NT2/D1 (cell line): Measurements from ENCODE around the gene WSB1.

ENCODE experiments used
- DNase-seq: peaks from one replicate; pipeline ENCODE4 v3.0.0-alpha.2; 2011; ENCODE audit warnings: low read depth, low spot score
- H3K27me3 ChIP-seq: 2 replicates; pipeline ENCODE4 v1.6.0; 2011; ENCODE audit warnings: mild to moderate bottlenecking; ENCODE audit not compliant: insufficient read length, insufficient read depth
- H3K36me3 ChIP-seq: 2 replicates; pipeline ENCODE4 v1.6.1; 2011; ENCODE audit warnings: mild to moderate bottlenecking, low read length, mixed read lengths; ENCODE audit not compliant: insufficient read depth, insufficient read length
- H3K4me1 ChIP-seq: 2 replicates; pipeline ENCODE4 v1.5.1; 2011; ENCODE audit not compliant: insufficient read depth, insufficient read length
- H3K4me3 ChIP-seq: 2 replicates; pipeline ENCODE4 v1.5.1; 2011; ENCODE audit warnings: low read depth; ENCODE audit not compliant: insufficient read length
- H3K9ac ChIP-seq: 2 replicates; pipeline ENCODE4 v1.6.0; 2011; ENCODE audit warnings: low read depth; ENCODE audit not compliant: insufficient read length
- H3K9me3 ChIP-seq: 2 replicates; pipeline ENCODE4 v1.5.1; 2011; ENCODE audit warnings: mild to moderate bottlenecking, low read length; ENCODE audit not compliant: insufficient read depth
- SUZ12 ChIP-seq: IDR thresholded peaks from 2 replicates; pipeline ENCODE4 v1.6.1; 2011; ENCODE audit not compliant: insufficient read length, insufficient read depth; ENCODE audit errors: extremely low read depth
- YY1 ChIP-seq: IDR thresholded peaks from 2 replicates; pipeline ENCODE4 v1.6.1; 2011; ENCODE audit not compliant: insufficient read length, insufficient read depth
- ZNF274 ChIP-seq: IDR thresholded peaks from 2 replicates; pipeline ENCODE4 v1.6.1; 2011; ENCODE audit warnings: mild to moderate bottlenecking, low read depth, low read length

Gene WSB1

GRCh38 chr17:27355419-27355818 is 61.5 kb downstream of the WSB1 start:
- Histone ChIP-seq H3K27me3 (no peaks in the 10 kb centered on the region), H3K9me3 (peaks cover 6% of the 10 kb centered on the region), H3K9ac (no peak overlapping the region), H3K36me3 (peaks cover 6% of the 10 kb centered on the region), H3K4me1 (peaks cover 7% of the 10 kb centered on the region), H3K4me3 (no peak overlapping the region)
- TF ChIP-seq SUZ12 (no peak), YY1 (no peak), ZNF274 (no peak)
- DNase-seq, result no peak

GRCh38 chr17:27356091-27356705 is 62.3 kb downstream of the WSB1 start:
- Histone ChIP-seq H3K36me3 (peaks cover 6% of the 10 kb centered on the region), H3K4me1 (peaks cover 7% of the 10 kb centered on the region), H3K9ac (no peak overlapping the region), H3K9me3 (peaks cover 6% of the 10 kb centered on the region), H3K27me3 (no peaks in the 10 kb centered on the region), H3K4me3 (no peak overlapping the region)
- no peak for DNase-seq
- TF ChIP-seq ZNF274, result no peak
- no peak for TF ChIP-seq YY1
- no peak for TF ChIP-seq SUZ12

- TF ChIP-seq ZNF274 (no peak), YY1 (no peak), SUZ12 (no peak)
- Histone ChIP-seq H3K4me1 (peaks cover 5% of the 10 kb centered on the region), H3K9ac (no peak overlapping the region), H3K4me3 (no peak overlapping the region), H3K9me3 (peaks cover 5% of the 10 kb centered on the region; the same call in 1 of the 2 replicates), H3K36me3 (peaks cover 6% of the 10 kb centered on the region), H3K27me3 (no peaks in the 10 kb centered on the region)
- no peak for DNase-seq
Observed at GRCh38 chr17:27357236-27357635, 63.3 kb downstream of the WSB1 start.

- Histone ChIP-seq H3K4me1 (peaks cover 3% of the 10 kb centered on the region), H3K9me3 (no peaks in the 10 kb centered on the region), H3K36me3 (no peaks in the 10 kb centered on the region), H3K9ac (no peak overlapping the region), H3K4me3 (no peak overlapping the region), H3K27me3 (no peaks in the 10 kb centered on the region)
- TF ChIP-seq SUZ12 (no peak), YY1 (no peak)
- DNase-seq, result no peak
Observed at GRCh38 chr17:27360507-27360906, 66.6 kb downstream of the WSB1 start.

GRCh38 chr17:27361695-27362094 is 67.8 kb downstream of the WSB1 start:
- Histone ChIP-seq H3K27me3 (no peaks in the 10 kb centered on the region), H3K9ac (no peak overlapping the region), H3K36me3 (no peaks in the 10 kb centered on the region), H3K4me1 (peaks cover 3% of the 10 kb centered on the region), H3K9me3 (no peaks in the 10 kb centered on the region), H3K4me3 (no peak overlapping the region)
- TF ChIP-seq YY1 (no peak), SUZ12 (no peak), ZNF274 (no peak)
- DNase-seq, result no peak

- peaks cover 9% of the 10 kb centered on the region for H3K4me1 ChIP-seq
- no peak for TF ChIP-seq ZNF274
- no peak for DNase-seq
- H3K9me3 ChIP-seq, result no peaks in the 10 kb centered on the region
- H3K36me3 ChIP-seq, result no peaks in the 10 kb centered on the region
- no peaks in the 10 kb centered on the region for H3K27me3 ChIP-seq
- no peak overlapping the region for H3K4me3 ChIP-seq
- H3K9ac ChIP-seq, result no peak overlapping the region
Observed at GRCh38 chr17:27362503-27362902, 68.6 kb downstream of the WSB1 start.

- no peak for DNase-seq
- Histone ChIP-seq H3K9me3 (no peaks in the 10 kb centered on the region), H3K9ac (no peak overlapping the region), H3K36me3 (no peaks in the 10 kb centered on the region), H3K4me1 (peaks cover 9% of the 10 kb centered on the region), H3K4me3 (no peak overlapping the region), H3K27me3 (no peaks in the 10 kb centered on the region)
- no peak for TF ChIP-seq SUZ12
- no peak for TF ChIP-seq ZNF274
- TF ChIP-seq YY1, result no peak
Observed at GRCh38 chr17:27362909-27363308, 69.0 kb downstream of the WSB1 start.

GRCh38 chr17:27363326-27363725 is 69.4 kb downstream of the WSB1 start:
- Histone ChIP-seq H3K4me1 (peaks cover 9% of the 10 kb centered on the region), H3K27me3 (no peaks in the 10 kb centered on the region), H3K36me3 (no peaks in the 10 kb centered on the region), H3K9me3 (no peaks in the 10 kb centered on the region), H3K4me3 (no peak overlapping the region), H3K9ac (no peak overlapping the region)
- no peak for TF ChIP-seq YY1
- no peak for TF ChIP-seq SUZ12
- no peak for TF ChIP-seq ZNF274
- DNase-seq, result no peak
